Endothelial cell of hepatic sinusoid (primary cell): Measurements from ENCODE around the gene CEMP1.
"Not testable (repeated sequence)": the region's sequence is repeated elsewhere in the genome, so short reads cannot be mapped to it uniquely, and the experiment has no call there.

ENCODE experiments used
- in situ Hi-C: cut with HindIII; loops from 2 replicates; pipeline ENCODE4 v1.10.0; 2017; ENCODE audit warnings: low sequenced_read_pairs

Gene CEMP1, protein sequence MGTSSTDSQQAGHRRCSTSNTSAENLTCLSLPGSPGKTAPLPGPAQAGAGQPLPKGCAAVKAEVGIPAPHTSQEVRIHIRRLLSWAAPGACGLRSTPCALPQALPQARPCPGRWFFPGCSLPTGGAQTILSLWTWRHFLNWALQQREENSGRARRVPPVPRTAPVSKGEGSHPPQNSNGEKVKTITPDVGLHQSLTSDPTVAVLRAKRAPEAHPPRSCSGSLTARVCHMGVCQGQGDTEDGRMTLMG

DNA sequence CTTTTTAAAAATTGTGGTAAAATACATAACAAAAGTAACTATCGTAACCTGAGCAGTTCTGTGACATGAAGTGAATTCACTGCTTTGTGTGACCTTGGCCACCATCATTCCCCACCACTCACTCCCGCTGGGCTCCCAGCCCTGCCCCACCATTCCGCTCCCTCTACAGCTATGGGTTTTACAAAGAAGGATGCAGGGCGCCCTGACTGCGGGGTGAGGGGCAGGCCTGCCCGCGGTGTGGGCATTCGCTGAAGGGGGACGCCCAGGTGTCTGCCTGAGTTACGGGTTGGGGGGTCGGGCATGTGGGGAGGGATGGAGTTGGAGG lies at the start of gene CEMP1:
Gene CEMP1, minus strand, starts transcription at position 38 of the 325 bp plus-strand sequence. CDS start 335 bp downstream, outside the sequence.
- in situ Hi-C loops: no loop called here

DNA sequence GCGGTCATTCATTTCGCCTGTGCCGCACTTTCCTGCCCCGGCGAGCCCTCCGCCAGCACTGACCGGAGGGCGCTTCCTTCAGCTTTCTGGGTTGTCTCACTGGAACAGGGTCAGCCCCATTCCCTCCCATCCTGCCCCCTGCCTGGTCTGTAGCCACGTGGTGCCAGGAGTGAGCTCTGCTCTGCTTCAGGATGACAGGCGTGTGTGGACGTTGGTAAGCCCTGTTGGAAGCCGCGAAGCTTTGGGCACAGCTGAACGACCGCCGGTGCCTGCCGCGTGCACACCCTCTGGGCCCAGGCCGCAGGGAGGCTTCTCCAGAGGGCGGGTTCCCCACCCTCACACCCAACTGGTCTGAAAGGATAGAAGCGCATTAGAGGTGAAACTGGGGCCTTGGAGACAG lies 49.6 kb upstream of the CEMP1 start:
- in situ Hi-C loops: not testable (repeated sequence)

DNA sequence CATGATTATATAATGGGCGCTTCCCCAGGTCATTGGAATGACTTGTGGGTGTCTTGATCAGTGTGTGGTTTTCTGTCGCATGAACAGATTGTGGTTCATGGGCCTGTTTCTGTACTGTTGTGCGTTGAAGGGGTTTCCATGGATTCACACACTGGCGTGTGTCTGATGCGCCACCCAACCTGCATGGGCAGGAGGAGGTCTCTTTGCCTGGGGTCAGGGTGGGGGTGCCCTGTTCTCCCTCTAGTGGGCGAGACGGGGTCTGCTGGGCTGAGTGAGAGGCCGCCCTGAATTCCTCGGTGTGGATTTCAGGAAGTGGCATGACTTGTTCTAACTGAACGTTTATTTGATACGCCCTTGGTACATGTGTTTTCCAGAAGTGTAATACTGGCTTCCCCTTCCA lies 48.9 kb upstream of the CEMP1 start:
- in situ Hi-C loops: not testable (repeated sequence)

DNA sequence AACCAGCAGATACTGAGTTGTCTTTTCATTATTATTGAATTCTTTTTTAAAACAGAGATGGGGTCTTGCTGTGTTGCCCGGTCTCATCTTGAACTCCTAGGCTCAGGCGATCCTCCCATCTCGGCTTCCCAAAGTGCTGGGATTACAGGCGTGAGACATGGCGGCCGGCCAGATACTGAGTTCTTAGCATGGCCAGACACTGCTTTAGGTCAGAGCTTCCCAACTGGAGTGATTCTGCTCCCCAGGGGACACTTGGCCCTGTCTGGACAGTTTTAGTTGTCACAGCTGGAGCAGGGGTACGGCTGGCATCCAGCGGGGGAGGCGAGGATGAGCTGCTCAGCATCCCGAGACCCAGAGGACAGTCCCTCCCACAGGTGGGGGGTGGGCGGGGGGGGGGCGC lies 47.7 kb upstream of the CEMP1 start:
- in situ Hi-C loops: not testable (repeated sequence)

DNA sequence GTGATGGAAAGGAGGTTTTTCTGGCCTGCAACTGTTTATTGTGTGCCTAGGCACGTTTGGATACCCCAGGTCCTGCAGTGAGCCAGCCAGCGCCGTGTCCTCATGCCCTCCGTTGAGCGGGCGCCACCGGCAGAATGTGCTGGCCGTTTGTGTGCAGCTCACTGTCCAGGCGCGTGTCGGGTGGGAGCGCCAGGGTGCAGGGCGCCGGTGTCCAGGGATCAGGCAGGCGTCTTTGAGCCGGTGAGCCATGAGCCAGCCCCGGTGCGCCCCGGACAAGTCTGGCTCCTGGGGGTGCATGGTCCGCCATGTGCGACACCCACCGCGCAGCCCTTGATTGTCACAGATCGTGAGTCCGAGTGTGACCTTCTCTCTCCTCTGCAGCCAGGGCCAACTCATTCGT lies 45.8 kb upstream of the CEMP1 start:
- in situ Hi-C loops: not testable (repeated sequence)

DNA sequence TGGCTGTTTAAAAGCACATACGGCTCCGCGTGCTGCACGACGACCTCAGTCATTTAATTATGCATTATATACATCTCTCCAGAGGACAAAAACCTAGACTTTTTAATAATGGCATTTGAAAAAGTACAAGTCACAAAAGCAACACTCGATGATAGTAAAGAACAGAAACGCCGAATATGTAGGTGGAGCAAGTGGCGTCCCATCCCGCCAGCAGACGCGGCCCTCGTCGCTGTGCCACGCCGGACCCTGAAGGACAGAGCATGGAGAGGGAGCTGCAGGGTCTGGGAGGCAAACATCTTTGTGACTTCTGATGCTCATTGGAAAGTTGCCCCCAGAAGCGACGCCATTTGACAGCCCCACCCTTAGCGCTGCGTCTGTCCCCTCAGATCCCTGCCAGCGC lies 44.6 kb upstream of the CEMP1 start:
- in situ Hi-C loops: not testable (repeated sequence)

DNA sequence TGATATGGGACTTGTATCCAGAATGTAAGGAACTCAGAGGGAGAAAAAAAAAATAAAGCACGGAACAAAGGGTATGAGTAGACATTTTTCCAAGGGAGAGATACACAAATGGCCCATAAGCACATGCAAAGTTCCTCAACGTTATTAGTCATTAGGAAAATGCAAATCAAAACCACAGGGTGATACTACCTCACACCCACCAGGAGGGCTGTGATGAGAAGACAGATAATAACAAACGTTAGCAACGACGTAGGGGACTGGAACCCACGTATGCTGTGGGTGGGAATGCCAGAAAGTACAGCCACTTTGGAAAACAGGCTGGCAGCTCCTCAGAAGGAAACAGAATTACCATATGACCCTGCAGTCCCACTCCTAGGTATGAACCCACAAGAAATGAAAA lies 41.5 kb upstream of the CEMP1 start:
- in situ Hi-C loops: not testable (repeated sequence)

DNA sequence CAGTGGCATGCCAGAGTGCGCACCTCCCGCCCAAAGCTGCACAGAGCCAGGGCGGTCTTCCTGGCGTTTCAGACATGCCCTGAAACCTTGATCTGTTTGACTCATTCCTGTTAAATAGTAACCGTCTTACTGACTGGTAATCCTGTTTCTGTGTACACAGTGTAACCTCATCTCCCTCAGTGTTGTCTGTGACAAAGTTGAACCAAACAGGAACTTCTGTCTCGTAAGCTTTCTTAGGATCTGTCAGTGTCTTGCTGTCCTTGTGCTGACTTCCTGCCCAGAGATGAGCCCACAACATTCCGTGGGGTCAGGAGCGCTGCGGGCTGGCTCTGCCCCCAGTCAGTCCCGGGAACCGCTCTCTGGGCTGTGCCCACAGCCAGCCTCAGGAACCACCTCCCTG lies 37.4 kb upstream of the CEMP1 start:
- in situ Hi-C loops: not testable (repeated sequence)

DNA sequence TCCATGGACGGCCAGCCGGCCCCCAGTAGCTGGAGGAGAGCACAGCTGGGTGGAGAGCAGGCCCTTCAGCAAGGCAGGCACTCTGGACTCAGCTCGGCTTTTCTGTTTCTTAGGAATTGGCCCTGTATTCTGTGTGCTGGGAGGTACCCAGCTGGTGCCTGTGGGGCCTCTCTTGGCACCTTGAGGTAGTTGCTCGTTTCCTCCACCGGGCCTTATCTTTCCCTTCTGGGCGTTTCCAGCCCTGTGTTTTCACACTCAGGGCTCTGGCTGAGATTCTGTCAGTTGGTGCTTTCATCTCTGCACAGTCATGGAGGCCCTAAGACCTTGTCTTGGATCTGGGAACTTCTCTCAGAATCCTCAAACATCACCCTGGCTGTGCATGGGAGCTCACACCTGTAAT lies 36.3 kb upstream of the CEMP1 start:
- in situ Hi-C loops: not testable (repeated sequence)

DNA sequence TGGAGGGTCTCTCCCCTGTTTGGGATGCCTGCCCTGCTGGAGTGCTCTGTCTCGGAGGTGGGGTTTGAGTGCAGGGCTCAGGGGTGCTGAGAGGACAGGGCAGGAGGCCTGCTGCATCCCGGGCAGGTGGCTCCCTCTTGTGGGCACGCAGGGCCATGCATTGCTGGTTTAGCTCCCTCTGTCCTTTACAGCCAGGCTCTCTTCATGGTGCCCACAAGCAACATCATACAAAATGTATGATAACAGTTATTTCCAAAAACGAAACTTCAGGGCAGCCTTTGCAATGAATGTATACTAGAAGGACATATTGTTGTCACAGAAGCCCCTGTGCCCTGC lies 29.6 kb upstream of the CEMP1 start:
- in situ Hi-C loops: not testable (repeated sequence)

DNA sequence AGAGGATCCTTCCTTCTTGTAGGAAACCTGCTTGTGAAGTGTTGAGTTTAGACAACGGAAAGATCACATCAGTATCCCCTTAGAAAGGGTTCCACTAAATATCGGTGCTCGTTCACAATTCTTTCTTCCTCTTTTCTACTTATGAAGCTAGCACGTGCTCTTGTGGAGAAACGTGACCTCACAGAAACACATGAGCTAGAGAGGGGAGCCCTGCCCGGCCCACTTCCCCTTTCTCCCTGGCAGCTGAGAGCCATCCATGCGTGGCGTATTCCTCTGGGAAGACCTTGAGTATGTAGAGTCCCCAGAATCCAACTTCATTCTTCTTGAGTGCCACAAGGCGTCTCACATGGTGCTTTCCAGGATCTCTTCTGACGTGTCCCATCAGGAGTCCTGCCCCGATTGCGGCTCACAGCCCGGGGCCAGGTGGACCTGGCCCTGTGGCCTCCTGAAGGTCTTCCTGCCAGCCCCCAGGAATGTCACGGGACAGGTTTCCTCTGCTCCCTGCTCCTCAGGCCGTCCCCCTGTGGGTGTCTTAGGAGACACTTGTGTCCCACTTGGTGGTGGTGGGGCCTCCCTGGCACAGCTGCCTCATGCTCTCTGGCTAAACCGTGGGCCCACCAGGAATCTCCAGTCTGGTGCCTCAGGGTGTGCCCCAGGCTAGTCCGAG lies 29.1 kb upstream of the CEMP1 start:
- in situ Hi-C loops: not testable (repeated sequence)

DNA sequence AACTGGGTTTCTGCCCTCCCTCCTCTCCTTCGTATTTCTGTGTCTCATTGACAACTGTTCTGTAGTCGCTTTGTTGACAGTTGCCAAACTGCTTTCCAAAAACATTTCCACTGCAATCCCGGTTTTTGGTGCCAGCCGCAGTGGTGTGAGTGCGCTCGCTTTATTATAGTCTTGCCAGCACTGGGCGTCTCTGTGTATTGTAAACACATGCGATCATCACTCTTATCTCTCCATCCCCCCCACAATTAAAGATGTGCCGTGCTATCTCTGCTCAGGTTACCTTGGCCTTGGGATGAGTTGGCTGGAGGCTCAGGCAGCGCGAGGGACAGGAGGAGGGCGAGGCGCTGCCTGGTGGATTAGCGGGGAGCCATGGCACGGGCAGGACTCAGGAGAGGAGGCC lies 25.9 kb upstream of the CEMP1 start:
- in situ Hi-C loops: not testable (repeated sequence)

DNA sequence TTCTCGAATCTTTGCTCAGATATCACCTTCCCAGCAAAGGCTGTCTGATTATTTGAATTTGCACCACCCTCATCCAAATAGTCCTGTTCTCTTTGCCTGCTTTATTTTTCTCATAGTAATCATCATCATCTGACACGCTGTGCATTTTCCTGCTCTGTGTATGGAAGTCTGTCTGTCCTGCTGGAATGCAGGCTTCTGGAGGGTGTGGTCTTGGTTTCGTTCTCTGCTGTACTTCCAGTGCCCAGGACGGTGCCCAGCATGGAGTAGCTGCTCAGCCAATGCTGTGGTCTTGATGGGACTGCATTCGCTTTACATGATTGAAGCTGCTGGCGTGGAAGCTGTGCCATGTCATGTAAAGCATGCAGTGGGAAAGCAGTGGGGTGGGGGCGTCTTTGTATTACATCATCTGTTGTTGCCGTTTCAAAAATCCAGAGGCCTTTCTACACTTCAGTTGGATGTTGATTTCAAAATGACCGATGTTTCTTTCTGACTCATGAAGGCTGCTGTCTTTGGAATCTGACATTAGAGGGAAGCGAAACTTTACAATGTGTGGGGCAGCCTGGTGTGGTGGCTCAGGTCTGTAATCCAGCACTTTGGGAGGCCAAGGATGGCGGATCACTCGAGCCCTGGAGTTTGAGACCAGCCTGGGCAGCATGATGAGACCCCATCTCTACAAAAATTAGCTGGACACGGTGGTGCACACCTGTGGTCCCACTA lies 23.7 kb upstream of the CEMP1 start:
- in situ Hi-C loops: not testable (repeated sequence)

DNA sequence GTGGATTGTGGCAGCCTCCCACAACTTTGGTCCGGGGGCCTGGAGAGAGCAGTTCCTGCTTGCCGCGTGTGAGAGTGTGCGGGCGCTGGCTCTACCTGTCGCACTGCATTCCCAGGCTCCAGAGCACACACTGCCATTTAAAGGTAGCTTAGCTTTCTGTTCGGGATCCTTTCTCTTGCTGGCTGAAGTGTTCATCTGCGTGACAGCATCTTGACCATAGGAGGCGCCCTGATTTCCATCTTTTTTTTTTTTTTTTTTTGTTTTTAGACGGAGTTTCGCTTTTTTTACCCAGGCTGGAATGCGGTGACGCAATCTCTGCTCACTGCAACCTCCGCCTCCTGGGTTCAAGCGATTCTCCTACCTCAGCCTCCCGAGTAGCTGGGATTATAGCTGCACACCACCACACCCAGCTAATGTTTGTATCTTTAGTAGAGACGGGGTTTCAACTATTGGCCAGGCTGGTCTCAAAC lies 20.2 kb upstream of the CEMP1 start:
- in situ Hi-C loops: not testable (repeated sequence)

DNA sequence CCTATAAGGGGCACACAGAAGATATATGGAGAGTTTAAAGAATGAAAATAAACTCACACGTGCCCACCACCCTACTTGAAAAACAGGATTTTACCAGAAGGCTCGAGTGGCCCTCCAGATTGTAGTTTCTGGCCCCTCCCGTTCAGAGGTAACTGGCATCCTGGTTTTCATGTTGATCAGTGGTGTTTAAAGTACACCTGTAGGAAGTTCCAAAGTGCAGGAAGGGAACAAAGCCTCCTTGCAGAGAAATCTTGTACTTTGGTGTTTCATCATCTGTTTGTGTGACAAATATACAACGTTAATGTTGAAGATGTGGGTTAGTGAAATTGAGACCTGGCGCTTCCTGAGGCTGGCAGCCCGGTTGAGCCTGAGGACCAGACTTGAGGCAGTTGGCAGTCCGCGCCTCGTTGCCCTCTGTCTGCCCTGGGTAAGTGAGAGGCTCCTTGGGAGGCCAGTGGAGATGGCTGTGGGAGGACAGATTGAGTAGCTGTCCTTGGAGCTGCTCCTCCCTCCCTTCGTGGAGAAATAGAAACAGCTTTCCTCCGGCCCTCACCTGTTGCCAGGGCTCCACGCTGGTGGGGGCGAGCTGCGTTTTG lies 19.2 kb upstream of the CEMP1 start:
- in situ Hi-C loops: not testable (repeated sequence)

DNA sequence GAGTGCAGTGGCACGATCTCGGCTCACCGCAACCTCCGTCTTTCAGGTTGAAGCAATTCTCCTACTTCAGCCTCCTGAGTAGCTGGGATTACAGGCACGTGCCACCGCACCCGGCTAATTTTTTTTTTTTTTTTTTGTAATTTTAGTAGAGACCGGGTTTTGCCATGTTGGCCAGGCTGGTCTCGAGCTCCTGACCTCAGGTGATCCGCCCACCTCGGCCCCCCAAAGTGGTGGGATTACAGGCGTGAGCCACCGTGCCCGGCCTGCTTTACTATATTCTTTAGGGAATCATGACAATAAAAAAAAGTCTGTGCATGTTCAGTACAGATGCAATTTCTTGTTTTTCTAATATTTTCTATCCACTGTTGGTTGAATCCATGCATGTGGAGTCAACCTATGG lies 12.6 kb upstream of the CEMP1 start:
- in situ Hi-C loops: not testable (repeated sequence)

DNA sequence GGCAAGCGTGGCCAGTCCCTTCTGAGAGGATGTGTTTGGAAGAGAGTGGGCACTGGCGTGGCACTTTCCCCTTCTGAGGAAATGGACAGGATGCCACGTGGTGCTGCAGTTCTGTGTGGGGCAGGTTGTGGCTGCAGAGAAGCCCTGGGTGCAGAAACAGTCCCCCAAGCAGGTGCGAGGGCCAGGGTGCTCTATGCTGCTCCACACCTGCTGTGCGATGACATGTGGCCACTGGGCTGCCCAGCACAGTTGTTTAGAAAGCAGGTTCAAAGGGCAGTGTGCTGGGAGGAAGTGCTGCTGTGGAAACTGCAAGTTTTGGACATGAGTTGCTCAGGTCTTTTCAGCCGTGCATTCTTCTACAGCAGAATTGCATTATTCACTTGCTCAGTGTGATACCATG lies 10.2 kb upstream of the CEMP1 start:
- in situ Hi-C loops: not testable (repeated sequence)

DNA sequence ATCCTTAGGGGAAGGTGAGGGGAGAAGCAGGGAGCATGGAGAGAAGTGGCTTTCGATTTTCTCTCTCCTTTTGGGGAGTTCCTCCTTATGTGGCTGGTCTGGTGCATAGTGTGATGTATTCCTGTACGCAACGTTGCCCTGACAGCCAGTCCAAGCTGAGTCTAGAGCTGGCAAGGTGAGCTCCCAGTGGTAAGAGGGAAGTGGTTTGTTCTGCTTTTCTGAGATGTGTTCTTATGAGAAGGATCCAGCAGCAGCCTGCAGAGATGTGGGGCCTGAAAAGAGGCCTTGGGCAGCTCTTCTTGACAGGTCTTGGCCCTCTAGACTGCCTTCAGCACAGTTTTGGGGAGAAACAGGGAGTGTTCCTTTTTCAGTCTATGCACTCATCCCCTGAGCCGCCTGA lies 9.7 kb upstream of the CEMP1 start:
- in situ Hi-C loops: not testable (repeated sequence)

DNA sequence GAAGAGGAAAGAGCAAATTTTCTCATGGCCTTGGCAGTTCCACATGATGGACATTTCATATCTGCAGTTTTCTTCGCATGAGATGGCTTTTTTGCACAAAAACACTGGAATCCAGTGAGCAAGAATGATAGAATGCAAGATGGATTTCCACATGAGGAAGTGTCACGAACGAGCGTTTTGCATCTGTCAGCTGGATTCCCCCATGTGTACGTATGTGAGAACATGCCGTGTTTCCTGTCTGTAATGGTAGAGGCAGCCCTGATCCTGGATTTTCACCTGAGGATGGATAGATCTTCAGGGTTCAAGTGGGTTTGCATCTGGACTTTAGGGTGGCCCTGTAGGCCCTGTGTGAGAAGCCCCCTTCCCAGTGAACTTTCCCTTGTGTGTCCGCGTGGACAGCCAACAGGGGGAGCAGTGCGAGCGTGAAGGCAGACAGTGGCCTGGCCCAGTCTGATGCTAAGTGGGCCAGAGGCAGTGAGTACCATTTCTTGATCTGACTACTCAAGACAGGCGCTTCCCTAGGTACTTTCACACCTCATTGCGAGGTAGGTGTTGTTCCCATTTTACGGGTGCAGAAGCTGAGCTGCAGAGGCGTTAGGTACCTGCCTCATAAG lies 8.7 kb upstream of the CEMP1 start:
- in situ Hi-C loops: not testable (repeated sequence)

DNA sequence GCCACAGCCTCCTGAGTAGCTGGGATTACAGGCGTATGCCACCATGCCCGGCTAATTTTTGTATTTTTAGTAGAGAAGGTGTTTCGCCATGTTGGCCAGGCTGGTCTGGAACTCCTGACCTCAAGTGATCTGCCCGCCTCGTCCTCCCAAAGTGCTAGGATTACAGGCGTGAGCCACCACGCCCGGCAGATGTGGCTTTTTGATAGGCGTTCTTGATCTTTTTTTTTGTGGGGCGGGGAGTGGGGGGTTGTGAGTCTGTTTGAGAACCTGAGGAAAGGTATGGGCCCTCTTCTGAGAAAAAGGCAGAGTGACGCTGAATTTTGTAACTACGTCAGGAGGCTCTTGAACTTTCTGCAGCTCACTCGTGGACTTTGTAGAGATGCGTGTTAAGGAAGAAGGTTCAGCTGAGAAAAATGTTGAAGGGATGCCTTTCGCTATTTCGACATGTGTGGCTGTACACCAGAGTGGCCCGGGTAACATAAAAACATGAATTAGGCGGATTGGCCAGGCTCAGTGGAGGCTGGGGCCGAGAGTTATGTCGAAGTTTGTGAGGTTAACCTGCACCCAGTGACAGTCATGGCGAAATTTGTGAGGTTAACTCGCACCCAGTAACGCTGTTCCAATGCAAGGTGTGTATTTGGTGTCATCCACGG lies 8.1 kb upstream of the CEMP1 start:
- in situ Hi-C loops: not testable (repeated sequence)
